ENCODE data around the gene PCDHGB4. TPM values are rescaled to one million over a fixed set of nuclear protein-coding genes. Genes with fewer than 3 reads are reported as not detected.
"Not testable (repeated sequence)": the region's sequence is repeated elsewhere in the genome, so short reads cannot be mapped to it uniquely, and the experiment has no call there.

Gene PCDHGB4
- polyA plus RNA-seq, 2 of the 4 experiments (the other 2 are of a cell fraction), result 0.90 to 1.5 TPM

GRCh38 chr5:141340781-141341354, 46.6 kb upstream of the PCDHGB4 start:
- DNase-seq (ENCODE audit: low read depth in 1 of 2, low spot score in 1 of 2); H3K4me2 ChIP-seq; H3K4me1 ChIP-seq; H3K4me3 ChIP-seq; FAIRE-seq; ATAC-seq; POLR2A ChIA-PET; H3K27ac ChIP-seq: not testable (repeated sequence)
- WGBS (ENCODE audit: missing lambda C conversion rate), result 76% methylated on average over 32 of the region's 45 CpGs
- H3K9me3 ChIP-seq, result peaks cover 47% of the 10 kb centered on the region
- CTCF ChIA-PET, result interaction anchor here (1.4 kb wide), 1 partner anchor 10 kb away, joined by 5 read pairs; the partner anchor contains the start of gene PCDHGA1

DNA sequence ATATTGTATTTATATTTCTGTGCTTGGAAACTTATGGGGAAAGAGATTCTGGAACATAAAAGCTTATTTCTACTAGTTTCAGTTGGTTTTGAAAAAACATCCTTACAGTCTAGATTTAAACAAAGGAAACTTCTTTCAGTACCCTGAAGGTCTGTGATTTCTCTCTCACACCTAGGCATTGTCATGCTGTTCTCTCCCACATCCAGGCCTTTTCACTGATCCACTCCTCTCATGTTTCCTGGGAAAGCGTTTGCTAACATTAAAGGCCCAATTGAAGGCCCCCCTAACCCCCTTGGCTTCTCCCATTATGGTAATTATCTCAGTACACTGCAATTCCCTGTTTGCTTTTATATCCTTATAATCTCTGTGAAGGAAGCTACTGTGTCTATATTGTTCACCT, 44.7 kb upstream of the PCDHGB4 start:
- H3K4me1 ChIP-seq, result no peaks in the 10 kb centered on the region
- POLR2A ChIA-PET, result no interaction called here
- CTCF ChIA-PET, result interaction anchor here (0.8 to 1.0 kb wide), 2 partner anchors 215 to 221 kb away, joined by 3 to 4 read pairs; no protein-coding TSS in a partner anchor
- peaks cover 37% of the 10 kb centered on the region for H3K9me3 ChIP-seq
- no peak overlapping the region for H3K4me2 ChIP-seq
- no peak for DNase-seq (ENCODE audit: low read depth in 1 of 2, low spot score in 1 of 2)
- H3K4me3 ChIP-seq, result no peak overlapping the region
- no peak for FAIRE-seq
- TF ChIP-seq, protein P1, sequence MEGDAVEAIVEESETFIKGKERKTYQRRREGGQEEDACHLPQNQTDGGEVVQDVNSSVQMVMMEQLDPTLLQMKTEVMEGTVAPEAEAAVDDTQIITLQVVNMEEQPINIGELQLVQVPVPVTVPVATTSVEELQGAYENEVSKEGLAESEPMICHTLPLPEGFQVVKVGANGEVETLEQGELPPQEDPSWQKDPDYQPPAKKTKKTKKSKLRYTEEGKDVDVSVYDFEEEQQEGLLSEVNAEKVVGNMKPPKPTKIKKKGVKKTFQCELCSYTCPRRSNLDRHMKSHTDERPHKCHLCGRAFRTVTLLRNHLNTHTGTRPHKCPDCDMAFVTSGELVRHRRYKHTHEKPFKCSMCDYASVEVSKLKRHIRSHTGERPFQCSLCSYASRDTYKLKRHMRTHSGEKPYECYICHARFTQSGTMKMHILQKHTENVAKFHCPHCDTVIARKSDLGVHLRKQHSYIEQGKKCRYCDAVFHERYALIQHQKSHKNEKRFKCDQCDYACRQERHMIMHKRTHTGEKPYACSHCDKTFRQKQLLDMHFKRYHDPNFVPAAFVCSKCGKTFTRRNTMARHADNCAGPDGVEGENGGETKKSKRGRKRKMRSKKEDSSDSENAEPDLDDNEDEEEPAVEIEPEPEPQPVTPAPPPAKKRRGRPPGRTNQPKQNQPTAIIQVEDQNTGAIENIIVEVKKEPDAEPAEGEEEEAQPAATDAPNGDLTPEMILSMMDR (IDR thresholded peaks at IDR 0.05), result no peak
- H3K27ac ChIP-seq, result no peak overlapping the region
- ATAC-seq, result no peak
- 3% methylated on average over 1 of the region's 1 CpG for WGBS (ENCODE audit: missing lambda C conversion rate)

DNA sequence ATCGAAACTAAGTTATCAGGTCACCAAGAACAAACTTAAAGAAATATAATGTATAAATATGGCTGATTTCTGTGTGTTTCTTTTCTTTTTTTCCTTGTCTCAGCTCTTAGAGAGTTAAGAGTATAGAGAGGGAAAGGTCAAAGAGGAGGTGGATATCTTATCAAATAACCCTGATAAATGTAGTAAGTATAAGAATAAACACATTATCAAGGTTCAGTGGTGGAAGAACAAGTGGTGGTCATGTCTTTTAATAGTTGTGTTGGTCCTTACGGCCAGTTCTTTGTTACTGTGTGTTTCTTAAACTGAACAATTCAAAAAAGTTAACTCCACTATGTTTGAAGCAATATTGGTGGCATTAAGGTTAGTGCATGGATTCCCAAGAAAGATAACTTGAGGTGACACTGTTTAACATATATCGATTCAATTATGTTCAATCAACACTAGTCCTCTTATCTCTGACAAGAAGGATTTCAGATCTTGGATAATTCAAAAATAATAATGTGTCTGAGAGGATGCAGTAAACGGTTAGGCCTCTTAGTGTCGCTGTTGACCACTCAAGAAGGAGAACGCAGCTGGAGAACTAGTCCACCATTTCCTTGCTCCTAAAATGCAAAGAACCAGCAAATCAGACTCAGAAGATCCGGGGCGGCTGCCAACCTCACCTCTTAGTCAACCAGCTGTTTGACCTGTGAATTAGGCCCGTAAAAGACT, 44.1 kb upstream of the PCDHGB4 start, which contains the start of gene PCDHGA3:
Gene PCDHGA3, plus strand, starts transcription at position 588 of the 711 bp plus-strand sequence. CDS start 205 bp downstream, outside the sequence.
- WGBS (ENCODE audit: missing lambda C conversion rate), result 25% methylated on average over 9 of the region's 9 CpGs
- POLR2A ChIA-PET, result no interaction called here
- no peak within 1 kb of the TSS for H3K4me3 ChIP-seq
- TF ChIP-seq RAD21 (conservative IDR thresholded peaks at IDR 0.05 in 1 of 2, IDR thresholded peaks at IDR 0.05 in 1 of 2) (peak in 1 of 2 experiments; percentile 32; a peak in 1 of 5 replicates), JUNB (IDR thresholded peaks at IDR 0.05) (no peak), HDAC2 (IDR thresholded peaks at IDR 0.05) (no peak), KDM1A (IDR thresholded peaks at IDR 0.05; ENCODE audit: low read depth) (no peak)
- no peak within 1 kb of the TSS for H3K27ac ChIP-seq
- peak in 1 of 2 experiments; percentile 61 for DNase-seq (ENCODE audit: low read depth in 1 of 2, low spot score in 1 of 2)
- peaks cover 31% of the 10 kb centered on the region for H3K9me3 ChIP-seq
- H3K4me1 ChIP-seq, result no peaks in the 10 kb centered on the region
- 0 out of 6 replicates have a peak, but pooled peaks of 1 of the 2 experiments have one; percentile 34 for ATAC-seq
- FAIRE-seq, result no peak
- CTCF ChIA-PET, result interaction anchor here (0.9 to 2.2 kb wide), 4 partner anchors 40 to 224 kb away, joined by 3 to 8 read pairs (median 6); partner anchors contain the start of gene PCDHGA7
- H3K4me2 ChIP-seq, result no peak within 1 kb of the TSS

DNA sequence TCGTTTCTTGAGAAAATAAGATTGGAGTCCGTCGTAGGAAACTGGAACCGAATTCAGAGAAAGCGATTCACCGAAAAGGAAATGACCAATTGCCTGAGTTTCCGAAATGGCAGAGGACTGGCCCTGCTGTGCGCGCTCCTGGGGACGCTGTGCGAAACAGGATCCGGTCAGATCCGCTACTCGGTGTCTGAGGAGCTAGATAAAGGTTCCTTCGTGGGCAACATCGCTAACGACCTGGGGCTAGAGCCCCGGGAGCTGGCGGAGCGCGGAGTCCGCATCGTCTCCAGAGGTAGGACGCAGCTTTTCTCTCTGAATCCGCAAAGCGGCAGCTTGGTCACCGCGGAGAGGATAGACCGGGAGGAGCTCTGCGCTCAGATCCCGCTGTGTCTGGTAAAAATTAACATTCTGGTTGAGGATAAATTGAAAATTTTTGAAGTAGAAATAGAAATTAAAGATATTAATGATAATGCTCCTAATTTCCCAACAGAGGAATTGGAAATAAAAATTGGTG, 43.5 kb upstream of the PCDHGB4 start:
- CTCF ChIA-PET, result interaction anchor here (0.9 to 2.2 kb wide), 4 partner anchors 39 to 223 kb away, joined by 3 to 8 read pairs (median 6); partner anchors contain the start of gene PCDHGA7
- Histone ChIP-seq H3K4me3 (no peak overlapping the region), H3K4me2 (no peak overlapping the region), H3K27ac (no peak overlapping the region), H3K9me3 (peaks cover 25% of the 10 kb centered on the region), H3K4me1 (no peaks in the 10 kb centered on the region)
- POLR2A ChIA-PET, result no interaction called here
- DNase-seq (ENCODE audit: low read depth in 1 of 2, low spot score in 1 of 2), result no peak
- no peak for TF ChIP-seq EHF (CRISPR knock-in tag; IDR thresholded peaks at IDR 0.05)
- no peak for TF ChIP-seq POLR2A (IDR thresholded peaks at IDR 0.05; ENCODE audit: low read length)
- TF ChIP-seq, protein P2, sequence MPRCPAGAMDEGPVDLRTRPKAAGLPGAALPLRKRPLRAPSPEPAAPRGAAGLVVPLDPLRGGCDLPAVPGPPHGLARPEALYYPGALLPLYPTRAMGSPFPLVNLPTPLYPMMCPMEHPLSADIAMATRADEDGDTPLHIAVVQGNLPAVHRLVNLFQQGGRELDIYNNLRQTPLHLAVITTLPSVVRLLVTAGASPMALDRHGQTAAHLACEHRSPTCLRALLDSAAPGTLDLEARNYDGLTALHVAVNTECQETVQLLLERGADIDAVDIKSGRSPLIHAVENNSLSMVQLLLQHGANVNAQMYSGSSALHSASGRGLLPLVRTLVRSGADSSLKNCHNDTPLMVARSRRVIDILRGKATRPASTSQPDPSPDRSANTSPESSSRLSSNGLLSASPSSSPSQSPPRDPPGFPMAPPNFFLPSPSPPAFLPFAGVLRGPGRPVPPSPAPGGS (IDR thresholded peaks at IDR 0.05), result no peak
- no peak for TF ChIP-seq CEBPB (IDR thresholded peaks at IDR 0.05)
- no peak for TF ChIP-seq MYC (IDR thresholded peaks at IDR 0.05; ENCODE audit: borderline replicate concordance, low read length)
- FAIRE-seq, result no peak
- ATAC-seq, result no peak
- 80% methylated on average over 31 of the region's 31 CpGs for WGBS (ENCODE audit: missing lambda C conversion rate)

GRCh38 chr5:141345327-141345726, 42.2 kb upstream of the PCDHGB4 start:
- no peaks in the 10 kb centered on the region for H3K4me1 ChIP-seq
- no peak overlapping the region for H3K27ac ChIP-seq
- H3K4me2 ChIP-seq, result no peak overlapping the region
- DNase-seq (ENCODE audit: low read depth in 1 of 2, low spot score in 1 of 2) (no peak), FAIRE-seq (no peak), ATAC-seq (no peak)
- no peak overlapping the region for H3K4me3 ChIP-seq
- CTCF ChIA-PET, result interaction anchor here (1.1 to 2.2 kb wide), 4 partner anchors 14 to 222 kb away, joined by 3 to 8 read pairs (median 4); no protein-coding TSS in a partner anchor
- H3K9me3 ChIP-seq, result peaks cover 16% of the 10 kb centered on the region
- 87% methylated on average over 20 of the region's 20 CpGs for WGBS (ENCODE audit: missing lambda C conversion rate)
- POLR2A ChIA-PET, result no interaction called here
- TF ChIP-seq, protein P3, sequence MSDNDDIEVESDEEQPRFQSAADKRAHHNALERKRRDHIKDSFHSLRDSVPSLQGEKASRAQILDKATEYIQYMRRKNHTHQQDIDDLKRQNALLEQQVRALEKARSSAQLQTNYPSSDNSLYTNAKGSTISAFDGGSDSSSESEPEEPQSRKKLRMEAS (IDR thresholded peaks at IDR 0.05), result no peak
- TF ChIP-seq CHD4 (IDR thresholded peaks at IDR 0.05; ENCODE audit: borderline replicate concordance), result no peak
- TF ChIP-seq RARB (CRISPR knock-in tag; IDR thresholded peaks at IDR 0.05), result no peak
- TF ChIP-seq RNF2 (IDR thresholded peaks at IDR 0.05; ENCODE audit: borderline replicate concordance, low read depth), result no peak
- TF ChIP-seq GATA3 (IDR thresholded peaks at IDR 0.05; ENCODE audit: borderline replicate concordance), result no peak
- no peak for TF ChIP-seq EHMT2 (IDR thresholded peaks at IDR 0.05; ENCODE audit: low read depth)
- TF ChIP-seq HOXB13 (CRISPR knock-in tag; IDR thresholded peaks at IDR 0.05; ENCODE audit: low read depth), result no peak
- no peak for TF ChIP-seq NPAS2 (CRISPR knock-in tag; IDR thresholded peaks at IDR 0.05; ENCODE audit: borderline replicate concordance)
- TF ChIP-seq, protein P1 (IDR thresholded peaks at IDR 0.05), result no peak
- no peak for TF ChIP-seq ZC3H11A (IDR thresholded peaks at IDR 0.05)
